GM12865 (cell line): ENCODE measurements around the gene AADACL2.

Source experiments
- DNase-seq: peaks from one replicate; pipeline ENCODE4 v3.0.0; 2010; ENCODE audit warnings: low read depth
- H3K4me3 ChIP-seq: 2 replicates; pipeline ENCODE4 v1.5.1; 2011; ENCODE audit warnings: mild to moderate bottlenecking, low read depth, low read length, control low read depth
- CTCF ChIP-seq: IDR thresholded peaks from 2 replicates; pipeline ENCODE4 v1.5.1; 2011; ENCODE audit warnings: low read length, control low read depth, low read depth, inconsistent platforms; ENCODE audit not compliant: insufficient read depth; ENCODE audit errors: missing control alignments

Gene AADACL2

DNA sequence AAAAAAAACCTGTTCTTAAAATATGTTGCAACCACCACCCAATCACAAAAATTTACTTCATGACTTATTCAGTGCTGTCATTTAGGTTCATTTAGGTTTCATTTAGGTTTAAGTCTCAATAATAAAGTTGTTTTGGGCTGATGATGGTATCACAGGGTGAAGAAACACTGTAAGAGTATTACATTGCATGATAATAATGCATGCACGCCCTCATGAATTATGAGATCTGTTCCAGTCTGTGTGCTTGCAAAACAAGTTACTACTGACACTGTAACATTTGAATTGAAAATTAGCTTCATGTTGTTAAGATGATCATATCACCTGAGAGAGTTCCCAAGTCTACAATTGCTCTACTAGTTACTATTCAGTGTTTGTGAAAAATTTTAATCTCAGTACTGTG, at the start of gene AADACL2:
Gene AADACL2, plus strand, starts transcription at position 315 of the 400 bp plus-strand sequence. CDS start 109 bp downstream, outside the sequence.
- no peak for DNase-seq
- H3K4me3 ChIP-seq, result no peak within 1 kb of the TSS
- no peak for TF ChIP-seq CTCF

DNA sequence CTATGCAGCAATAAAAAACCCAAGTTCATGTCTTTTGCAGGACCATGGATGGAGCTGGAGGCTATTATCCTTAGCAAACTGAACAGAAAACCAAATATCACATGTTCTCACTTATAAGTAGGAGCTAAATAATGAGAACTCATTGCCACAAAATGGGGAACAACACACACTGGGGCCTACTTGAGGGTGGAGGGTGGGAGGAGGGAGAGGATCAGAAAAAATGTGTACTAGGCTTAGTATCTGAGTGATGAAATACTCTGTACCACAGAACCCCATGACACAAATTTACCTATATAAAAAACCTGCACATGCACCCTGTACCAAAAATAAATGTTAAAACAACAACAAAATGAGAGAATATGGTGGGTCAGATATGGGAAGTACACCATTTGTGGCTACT, 49.6 kb upstream of the AADACL2 start:
- no peak overlapping the region for H3K4me3 ChIP-seq
- no peak for TF ChIP-seq CTCF
- no peak for DNase-seq

DNA sequence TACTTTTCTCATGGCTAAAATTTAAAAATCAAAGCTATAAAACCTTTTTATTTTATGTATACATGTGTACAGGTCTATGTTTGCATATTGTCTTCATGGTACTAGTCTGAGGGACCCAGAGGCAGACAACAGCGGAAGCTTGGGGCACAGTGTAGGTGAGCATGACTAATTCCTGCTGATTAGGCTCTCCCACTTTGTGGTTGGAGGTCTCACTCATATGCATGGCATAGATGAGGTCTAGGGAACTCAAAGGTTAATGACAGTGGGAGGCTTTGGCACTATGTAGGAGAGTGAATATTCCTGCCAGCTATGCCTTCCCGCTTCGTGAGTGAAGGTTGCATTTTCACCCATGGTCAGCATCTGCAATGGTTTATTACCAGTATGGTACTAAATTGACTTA, 47.5 kb upstream of the AADACL2 start:
- DNase-seq, result no peak
- TF ChIP-seq CTCF, result no peak
- no peak overlapping the region for H3K4me3 ChIP-seq

- no peak for DNase-seq
- TF ChIP-seq CTCF, result no peak
- H3K4me3 ChIP-seq, result no peak overlapping the region
Observed at GRCh38 chr3:151687076-151687475, 46.7 kb upstream of the AADACL2 start.

- no peak overlapping the region for H3K4me3 ChIP-seq
- no peak for DNase-seq
- TF ChIP-seq CTCF, result no peak
Observed at GRCh38 chr3:151688571-151688970, 45.2 kb upstream of the AADACL2 start.

- no peak for TF ChIP-seq CTCF
- H3K4me3 ChIP-seq, result no peak overlapping the region
- DNase-seq, result no peak
Observed at GRCh38 chr3:151690645-151691044, 43.1 kb upstream of the AADACL2 start.

GRCh38 chr3:151697496-151697895, 36.2 kb upstream of the AADACL2 start:
- DNase-seq, result no peak
- H3K4me3 ChIP-seq, result no peak overlapping the region
- TF ChIP-seq CTCF, result no peak
